Stimulated activated effector memory CD8-positive, alpha-beta T cell treated with anti-CD3 and anti-CD28 coated beads, Interleukin-12 subunit alpha, Interleukin-12 subunit beta, amount 100 ng/mL, for 72 hours (primary cell): ENCODE data around the gene AHCY.
A peak's percentile ranks its signal among the peaks of the same experiment; 100 is the strongest.
"Not testable (repeated sequence)": the region's sequence is repeated elsewhere in the genome, so short reads cannot be mapped to it uniquely, and the experiment has no call there.

Source experiments
- ATAC-seq: fragments of 150-1000 bp; cut with Tn5 transposase; 2 replicates; pipeline ENCODE4 v1.10.0; 2021
- DNase-seq, 2 donors: peaks; one replicate each; pipeline ENCODE4 v3.0.0; 2021 to 2022; ENCODE audit warnings: low spot score in 2 of 2
- H3K27ac Mint-ChIP-seq: one replicate; pipeline ENCODE4 v1.8.0; 2022; ENCODE audit warnings: mild to moderate bottlenecking, mixed read lengths
- H3K36me3 Mint-ChIP-seq: one replicate; pipeline ENCODE4 v1.8.0; 2022; ENCODE audit warnings: mild to moderate bottlenecking, mixed read lengths
- H3K4me1 Mint-ChIP-seq: one replicate; pipeline ENCODE4 v1.8.0; 2022; ENCODE audit warnings: mixed read lengths
- H3K4me3 Mint-ChIP-seq: one replicate; pipeline ENCODE4 v1.8.0; 2022; ENCODE audit warnings: mild to moderate bottlenecking, mixed read lengths
- H3K9me3 Mint-ChIP-seq: one replicate; pipeline ENCODE4 v1.8.0; 2022; ENCODE audit warnings: mixed read lengths

AHCY gene

GRCh38 chr20:34311118-34312023, 8.2 kb upstream of the AHCY start:
- no peak for DNase-seq

GRCh38 chr20:34310481-34311117, 7.4 kb upstream of the AHCY start:
- peaks cover 26% of the 10 kb centered on the region for H3K4me1 Mint-ChIP-seq
- no peak for ATAC-seq
- H3K36me3 Mint-ChIP-seq, result no peaks in the 10 kb centered on the region
- no peak overlapping the region for H3K27ac Mint-ChIP-seq
- DNase-seq, result no peak
- H3K4me3 Mint-ChIP-seq, result no peak overlapping the region
- no peaks in the 10 kb centered on the region for H3K9me3 Mint-ChIP-seq

More at GRCh38 chr20:34311118-34312023, 8.2 kb upstream of the AHCY start:
- no peaks in the 10 kb centered on the region for H3K9me3 Mint-ChIP-seq
- peaks cover 26% of the 10 kb centered on the region for H3K4me1 Mint-ChIP-seq
- no peak for ATAC-seq
- H3K4me3 Mint-ChIP-seq, result peak overlapping the region; percentile 30
- H3K36me3 Mint-ChIP-seq, result no peaks in the 10 kb centered on the region
- no peak overlapping the region for H3K27ac Mint-ChIP-seq

GRCh38 chr20:34309691-34310090, 6.5 kb upstream of the AHCY start:
- H3K36me3 Mint-ChIP-seq, result no peaks in the 10 kb centered on the region
- ATAC-seq, result no peak
- no peaks in the 10 kb centered on the region for H3K9me3 Mint-ChIP-seq
- H3K27ac Mint-ChIP-seq, result no peak overlapping the region
- no peak overlapping the region for H3K4me3 Mint-ChIP-seq
- DNase-seq, result no peak
- H3K4me1 Mint-ChIP-seq, result peaks cover 24% of the 10 kb centered on the region

- no peaks in the 10 kb centered on the region for H3K9me3 Mint-ChIP-seq
- no peak for DNase-seq
- H3K36me3 Mint-ChIP-seq, result peaks cover 12% of the 10 kb centered on the region
- H3K4me3 Mint-ChIP-seq, result no peak overlapping the region
- H3K27ac Mint-ChIP-seq, result no peak overlapping the region
- peaks cover 9% of the 10 kb centered on the region for H3K4me1 Mint-ChIP-seq
- no peak for ATAC-seq
Observed at GRCh38 chr20:34305333-34306230, 2.4 kb upstream of the AHCY start.

- H3K4me3 Mint-ChIP-seq, result peak overlapping the region; percentile 80
- peaks cover 9% of the 10 kb centered on the region for H3K4me1 Mint-ChIP-seq
- no peak for ATAC-seq
- no peak for DNase-seq
- H3K9me3 Mint-ChIP-seq, result no peaks in the 10 kb centered on the region
- peaks cover 12% of the 10 kb centered on the region for H3K36me3 Mint-ChIP-seq
- peak overlapping the region; percentile 86 for H3K27ac Mint-ChIP-seq
Observed at GRCh38 chr20:34302312-34302722, 838 bp downstream of the AHCY start.

GRCh38 chr20:34301587-34302311, 1.4 kb downstream of the AHCY start:
- ATAC-seq (no peak), DNase-seq (no peak)
- no peaks in the 10 kb centered on the region for H3K9me3 Mint-ChIP-seq
- peak overlapping the region; percentile 86 for H3K27ac Mint-ChIP-seq
- H3K4me1 Mint-ChIP-seq, result peaks cover 9% of the 10 kb centered on the region
- H3K4me3 Mint-ChIP-seq, result peak overlapping the region; percentile 80
- H3K36me3 Mint-ChIP-seq, result peaks cover 12% of the 10 kb centered on the region

DNA sequence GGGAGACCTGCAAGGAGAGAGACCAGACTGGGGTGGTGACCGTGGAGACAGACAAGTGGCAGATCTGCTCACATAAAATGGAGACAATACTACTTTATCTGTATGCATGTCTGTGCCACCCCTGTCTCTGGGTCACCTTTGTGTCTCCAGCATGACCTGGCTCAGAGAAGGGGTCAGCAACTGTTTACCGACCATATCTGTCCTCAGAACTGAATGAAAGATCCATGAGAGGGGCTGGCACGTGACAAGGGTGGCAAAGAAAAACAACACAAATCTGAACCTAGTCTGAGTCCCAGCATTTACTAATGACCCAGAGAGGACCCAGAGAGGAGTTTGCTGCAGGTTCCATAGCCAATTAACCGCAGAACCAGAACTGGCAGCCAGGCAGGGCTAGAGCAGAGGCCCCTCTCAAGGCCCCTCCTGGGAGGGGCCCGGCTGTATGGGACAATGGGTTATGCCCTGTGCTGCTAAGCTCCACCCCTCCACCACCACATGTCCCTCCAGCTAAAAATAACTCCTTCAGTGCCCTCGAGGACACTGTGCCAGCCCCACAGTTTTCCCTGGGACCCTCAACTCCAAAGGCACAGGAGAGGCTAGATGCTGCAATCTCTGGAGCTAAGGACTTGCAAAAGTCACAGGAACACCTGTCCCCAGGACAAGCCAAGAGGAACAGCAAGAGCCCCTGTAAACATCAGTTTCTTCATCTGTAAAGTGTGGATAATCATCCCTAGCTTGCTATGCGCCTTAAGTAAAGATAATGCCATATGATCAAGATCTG, 2.2 kb downstream of the AHCY start:
- Mint-ChIP-seq H3K36me3 (peaks cover 13% of the 10 kb centered on the region), H3K9me3 (no peaks in the 10 kb centered on the region), H3K27ac (no peak overlapping the region), H3K4me1 (peaks cover 9% of the 10 kb centered on the region), H3K4me3 (peak overlapping the region; percentile 80)
- no peak for DNase-seq
- no peak for ATAC-seq

DNA sequence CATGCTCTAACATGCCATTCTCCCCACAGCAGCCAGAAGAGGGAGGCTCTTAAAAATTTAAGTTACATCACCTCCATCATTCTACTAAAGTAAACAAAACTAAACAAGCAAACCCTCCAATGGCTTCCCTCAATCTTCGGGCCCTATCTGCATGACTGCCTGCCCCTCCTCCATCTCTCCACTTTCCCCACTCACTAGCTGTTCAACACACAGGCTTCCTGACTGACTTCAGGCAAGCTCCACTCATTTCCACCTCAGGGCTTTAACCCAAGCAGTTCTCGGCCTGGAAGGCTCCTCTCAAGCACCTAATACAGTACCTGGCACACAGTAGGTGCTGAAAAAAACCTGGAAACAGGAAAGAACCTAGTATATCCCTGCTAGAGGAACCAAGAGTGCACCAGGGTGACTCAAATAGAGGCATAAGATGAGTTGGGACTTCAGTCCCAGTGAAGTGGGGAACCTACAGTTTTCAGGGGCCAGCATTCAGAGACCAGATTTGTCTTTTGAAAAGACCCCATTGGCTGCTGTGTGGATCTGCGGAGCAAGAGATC, 2.8 kb downstream of the AHCY start:
- Mint-ChIP-seq H3K27ac (no peak overlapping the region), H3K4me1 (peaks cover 9% of the 10 kb centered on the region), H3K9me3 (no peaks in the 10 kb centered on the region), H3K36me3 (peaks cover 19% of the 10 kb centered on the region), H3K4me3 (no peak overlapping the region)
- no peak for DNase-seq
- no peak for ATAC-seq

DNA sequence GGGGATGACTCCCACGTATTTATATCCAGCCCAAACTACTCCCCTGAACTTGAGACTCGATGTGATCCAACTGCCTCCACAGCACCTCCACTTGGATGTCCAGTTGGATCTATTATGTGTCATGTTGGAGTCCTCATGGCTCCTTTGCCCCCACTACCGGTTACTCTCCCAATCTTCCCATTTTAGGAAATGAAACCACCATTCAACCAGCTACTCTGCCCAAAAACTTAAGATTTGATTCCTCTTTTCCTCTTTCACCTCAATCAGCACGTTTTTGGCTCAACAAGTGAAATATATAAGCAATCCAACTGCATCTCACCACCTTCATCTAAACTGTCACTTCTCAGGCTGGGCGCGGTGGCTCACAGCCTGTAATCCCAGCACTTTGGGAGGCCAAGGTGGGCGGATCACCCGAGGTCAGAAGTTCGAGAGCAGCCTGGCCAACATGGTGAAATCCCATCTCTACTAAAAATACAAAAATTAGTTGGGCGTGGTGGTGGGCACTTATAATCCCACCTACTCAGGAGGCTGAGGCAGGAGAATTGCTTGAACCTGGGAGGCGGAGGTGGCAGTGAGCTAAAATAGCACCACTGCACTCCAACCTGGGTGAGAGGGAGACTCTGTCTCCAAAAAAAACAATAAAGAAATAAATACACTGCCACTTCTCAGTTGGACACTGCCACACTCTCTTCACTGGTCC, 3.4 kb downstream of the AHCY start:
- H3K4me1 Mint-ChIP-seq, result peaks cover 9% of the 10 kb centered on the region
- no peak for ATAC-seq
- H3K9me3 Mint-ChIP-seq, result no peaks in the 10 kb centered on the region

DNA sequence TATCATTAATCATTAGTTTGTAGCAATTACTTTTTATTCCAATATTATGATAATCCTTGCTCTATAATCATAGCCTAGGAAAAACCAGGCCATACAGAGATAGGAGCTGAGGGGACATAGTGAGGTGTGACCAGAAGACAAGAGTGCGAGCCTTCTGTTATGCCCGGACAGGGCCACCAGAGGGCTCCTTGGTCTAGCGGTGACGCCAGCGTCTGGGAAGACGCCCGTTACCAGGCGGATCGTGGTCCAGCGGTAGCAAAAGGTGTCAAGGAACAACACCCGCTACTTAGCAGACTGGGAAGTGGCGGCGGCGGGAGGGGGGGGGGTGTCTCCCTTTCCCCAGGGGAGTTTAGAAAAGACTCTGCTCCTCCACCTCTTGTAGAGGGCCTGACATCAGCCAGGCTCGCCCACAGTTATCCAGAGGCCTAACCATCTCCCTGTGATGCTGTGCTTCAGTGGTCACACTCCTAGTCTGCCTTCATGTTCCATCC, 4.8 kb downstream of the AHCY start:
- H3K36me3 Mint-ChIP-seq, result peaks cover 31% of the 10 kb centered on the region
- H3K4me3 Mint-ChIP-seq, H3K4me1 Mint-ChIP-seq, DNase-seq, H3K9me3 Mint-ChIP-seq, ATAC-seq, H3K27ac Mint-ChIP-seq: not testable (repeated sequence)

More for the DNA sequence above, 3.4 kb downstream of the AHCY start:
- Mint-ChIP-seq H3K27ac (no peak overlapping the region), H3K4me3 (no peak overlapping the region), H3K36me3 (peaks cover 19% of the 10 kb centered on the region)
- DNase-seq, result no peak

- no peak for ATAC-seq
- Mint-ChIP-seq H3K4me3 (no peak overlapping the region), H3K27ac (no peak overlapping the region), H3K4me1 (peaks cover 3% of the 10 kb centered on the region), H3K36me3 (peaks cover 42% of the 10 kb centered on the region), H3K9me3 (no peaks in the 10 kb centered on the region)
- DNase-seq, result no peak
Observed at GRCh38 chr20:34296468-34296867, 6.7 kb downstream of the AHCY start.

GRCh38 chr20:34295284-34295683, 7.9 kb downstream of the AHCY start:
- H3K36me3 Mint-ChIP-seq, result peaks cover 50% of the 10 kb centered on the region
- no peak overlapping the region for H3K27ac Mint-ChIP-seq
- ATAC-seq, result no peak
- no peak overlapping the region for H3K4me3 Mint-ChIP-seq
- H3K4me1 Mint-ChIP-seq, result no peaks in the 10 kb centered on the region
- H3K9me3 Mint-ChIP-seq, result no peaks in the 10 kb centered on the region
- no peak for DNase-seq

DNA sequence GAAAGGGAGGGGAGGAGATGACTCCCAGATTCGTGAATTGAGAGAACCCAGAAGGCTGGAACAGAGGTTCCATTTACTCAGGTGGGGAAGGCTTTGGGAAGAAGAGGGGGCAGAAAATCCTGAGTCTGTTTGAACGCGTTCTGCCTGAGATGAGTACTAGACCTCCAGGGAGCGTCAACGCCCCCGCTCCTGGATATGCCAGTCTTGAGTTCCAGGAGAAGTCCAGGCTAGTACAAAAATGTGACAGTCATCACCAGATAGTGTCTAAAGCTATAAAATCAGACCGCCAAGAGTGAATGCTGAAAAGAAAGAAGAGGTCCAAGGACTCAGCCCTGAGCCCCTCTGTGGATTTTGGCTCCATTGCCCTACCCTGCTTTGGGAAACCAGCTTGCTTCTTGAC, 8.6 kb downstream of the AHCY start:
- peaks cover 57% of the 10 kb centered on the region for H3K36me3 Mint-ChIP-seq
- ATAC-seq (no peak), DNase-seq (no peak)
- no peak overlapping the region for H3K4me3 Mint-ChIP-seq
- no peaks in the 10 kb centered on the region for H3K4me1 Mint-ChIP-seq
- peak overlapping the region; percentile 53 for H3K27ac Mint-ChIP-seq
- no peaks in the 10 kb centered on the region for H3K9me3 Mint-ChIP-seq
